Right renal pelvis (tissue), 4 donors: ENCODE measurements around the gene RMDN3. TPM values are rescaled to one million over a fixed set of nuclear protein-coding genes. Genes with fewer than 3 reads are reported as not detected.

Source experiments
- DNase-seq, 4 donors: peaks; one replicate each; pipeline ENCODE4 v3.0.0-alpha.2; 2013; ENCODE audit warnings: low read depth in 4 of 4, low spot score in 3 of 4, missing footprints in 1 of 4
- polyA plus RNA-seq, 4 donors: library from polyadenylated mRNA; unstranded; fragments of 120-200 nt; gene quantifications; one replicate each; pipeline ENCODE4 v1.2.1, GENCODE V29; 2013; ENCODE audit not compliant: insufficient read length in 4 of 4

Gene RMDN3
- polyA plus RNA-seq, 4 donors = 38.9 to 43.9 (median 39.2) TPM

DNA sequence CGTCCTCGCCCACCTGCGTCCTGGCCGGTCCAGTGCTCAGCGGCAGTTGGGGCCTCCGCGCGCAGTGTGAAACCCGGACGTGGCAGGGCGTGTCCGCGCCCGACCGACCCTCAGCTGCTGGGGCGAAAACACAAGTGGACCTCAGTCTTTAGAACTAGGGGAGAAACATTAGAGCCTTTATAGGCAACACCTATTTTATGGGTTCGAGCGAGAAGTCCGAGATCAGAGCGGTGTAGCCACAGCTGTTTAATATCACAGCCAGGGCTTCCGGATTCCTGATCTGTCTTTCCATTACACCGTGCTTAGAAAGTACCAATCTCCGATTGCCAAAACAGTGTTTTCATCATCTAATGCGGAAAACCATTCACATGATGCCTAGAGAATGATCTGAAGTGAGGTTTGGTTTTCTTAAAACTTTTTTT, 59.6 kb downstream of the RMDN3 start:
- peak in 1 of 4 donors; percentile 13 for DNase-seq

DNA sequence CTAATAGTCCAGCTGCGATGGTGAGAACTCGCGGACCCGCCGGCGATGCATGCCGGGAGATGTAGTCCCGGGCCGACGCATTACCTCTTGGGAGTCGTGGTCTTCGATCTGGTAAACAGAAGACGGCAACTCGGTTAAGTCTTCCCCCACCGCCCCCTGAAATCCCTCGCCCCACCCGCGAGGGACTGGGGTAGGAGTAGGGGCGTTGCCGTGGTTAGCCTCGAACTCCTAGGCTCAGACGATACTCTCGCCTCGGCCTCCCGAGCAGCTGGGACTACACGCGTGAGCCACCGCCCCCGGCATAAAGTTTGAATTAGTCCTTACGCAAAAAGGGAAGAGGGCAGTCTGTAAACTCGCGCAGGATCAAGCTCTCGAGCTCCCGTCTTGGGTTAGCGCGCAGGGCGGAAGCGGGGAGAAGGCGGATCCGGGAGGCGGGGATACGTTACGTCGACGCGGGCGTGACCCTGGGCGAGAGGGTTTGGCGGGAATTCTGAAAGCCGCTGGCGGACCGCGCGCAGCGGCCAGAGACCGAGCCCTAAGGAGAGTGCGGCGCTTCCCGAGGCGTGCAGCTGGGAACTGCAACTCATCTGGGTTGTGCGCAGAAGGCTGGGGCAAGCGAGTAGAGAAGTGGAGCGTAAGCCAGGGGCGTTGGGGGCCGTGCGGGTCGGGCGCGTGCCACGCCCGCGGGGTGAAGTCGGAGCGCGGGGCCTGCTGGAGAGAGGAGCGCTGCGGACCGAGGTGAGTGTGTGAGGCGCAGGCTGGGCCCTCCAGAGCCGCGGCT, 60.2 kb downstream of the RMDN3 start, which contains the start of gene RAD51:
Gene RAD51, plus strand, starts transcription at position 487 of the 781 bp plus-strand sequence. CDS start 3,585 bp downstream, outside the sequence.
- peak; percentile 86 to 89 (median 88) for DNase-seq

GRCh38 chr15:40693904-40694687, 61.0 kb downstream of the RMDN3 start:
- DNase-seq = peak in 1 of 4 donors; percentile 5

- DNase-seq = no peak
These were observed 63.3 kb downstream of the RMDN3 start for GRCh38 chr15:40691737-40692136.

DNA sequence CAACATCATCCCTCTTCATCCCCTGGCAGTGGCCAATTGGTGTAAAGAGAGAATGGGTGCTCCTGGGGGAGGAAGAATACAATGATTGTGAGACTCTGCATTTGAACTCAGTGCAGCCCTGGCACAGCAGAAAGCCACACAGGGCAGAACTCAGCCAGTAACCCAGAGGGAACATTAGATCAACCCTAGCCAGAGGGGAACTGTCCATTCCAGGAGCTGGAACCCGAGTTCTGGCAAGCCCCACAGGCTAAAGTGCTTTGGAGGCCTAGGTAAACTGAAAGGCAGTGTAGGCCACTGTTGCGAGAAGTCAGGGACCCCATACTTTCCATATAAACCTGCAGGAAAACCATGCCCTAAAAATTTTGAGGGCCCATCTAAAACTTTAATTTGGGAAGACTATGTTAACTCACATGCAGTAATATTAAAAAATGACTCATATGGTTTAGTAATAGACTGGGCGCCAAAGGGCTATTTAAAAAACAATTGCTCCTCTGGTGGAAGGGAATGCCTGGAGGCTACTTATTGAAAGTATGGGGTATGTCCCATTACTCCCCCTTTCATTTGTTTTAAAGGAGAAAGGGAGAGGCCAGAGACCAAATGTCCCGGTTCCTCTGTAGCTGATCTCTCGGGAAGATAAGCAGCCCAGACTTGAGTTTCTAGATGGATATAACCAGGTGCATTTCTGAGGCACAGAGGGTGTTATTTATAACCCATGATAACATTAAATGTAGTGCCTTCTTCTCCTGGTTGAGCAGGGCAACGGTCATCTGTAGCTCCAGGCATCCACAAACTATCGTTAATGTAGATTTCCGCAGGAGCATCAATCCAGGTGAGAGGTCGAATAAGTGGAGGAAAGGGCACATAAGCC, 65.9 kb downstream of the RMDN3 start:
- no peak for DNase-seq

Other genes with a start within 250 kb of the RMDN3 start
- gene CCDC32, start 190.2 kb downstream of the RMDN3 start, polyA plus RNA-seq = 10 to 100 TPM; 25.9 to 30.1 (median 27.7) TPM
- 10 to 100 TPM; 11.1 to 14.4 (median 12.6) TPM for gene RPUSD2, start 186.0 kb downstream of the RMDN3 start, polyA plus RNA-seq
- 10 to 100 TPM; 18.2 to 22.7 (median 20.2) TPM for gene KNL1, start 161.0 kb downstream of the RMDN3 start, polyA plus RNA-seq
- 10 to 100 TPM; 10.8 to 14.0 (median 12.7) TPM for gene RAD51, start 60.1 kb downstream of the RMDN3 start, polyA plus RNA-seq
- 10 to 100 TPM; 33.4 to 59.2 (median 36.9) TPM for gene GCHFR, start 8.8 kb upstream of the RMDN3 start, polyA plus RNA-seq
- 1 to 10 TPM; 2.0 to 2.8 (median 2.2) TPM for gene C15orf62, start 14.7 kb upstream of the RMDN3 start, polyA plus RNA-seq
- gene ZFYVE19, start 51.8 kb upstream of the RMDN3 start, polyA plus RNA-seq = 10 to 100 TPM; 25.4 to 28.4 (median 28.0) TPM
- gene DNAJC17, start 52.2 kb upstream of the RMDN3 start, polyA plus RNA-seq = 10 to 100 TPM; 34.2 to 40.4 (median 35.9) TPM
- under 1 TPM; 0.46 to 0.61 (median 0.52) TPM for gene PPP1R14D, start 73.5 kb upstream of the RMDN3 start, polyA plus RNA-seq
- gene SPINT1, start 88.8 kb upstream of the RMDN3 start, polyA plus RNA-seq = 10 to 100 TPM; 61.5 to 79.5 (median 71.2) TPM
- gene RHOV, start 119.0 kb upstream of the RMDN3 start, polyA plus RNA-seq = 1 to 10 TPM; 1.8 to 2.6 (median 2.1) TPM
- 10 to 100 TPM; 15.3 to 19.7 (median 16.8) TPM for gene VPS18, start 139.2 kb upstream of the RMDN3 start, polyA plus RNA-seq
- gene DLL4, start 174.1 kb upstream of the RMDN3 start, polyA plus RNA-seq = 1 to 10 TPM; 6.9 to 10.0 (median 9.2) TPM
- gene CHAC1, start 198.2 kb upstream of the RMDN3 start, polyA plus RNA-seq = 1 to 10 TPM; 3.2 to 4.4 (median 3.9) TPM